OCI-LY7 (cell line): Measurements from ENCODE around the gene C8B. TPM values are rescaled to one million over a fixed set of nuclear protein-coding genes. Genes with fewer than 3 reads are reported as not detected.

Experiments used
- BruUV-seq: library from RNA; stranded (reverse); fragments of 400-500 nt; replicated peaks from 2 replicates; lab custom pipeline; 2021; lab: Mats Ljungman, UMichigan
- CTCF ChIA-PET: fragments of 300-600 bp; sonication (Branson Sonifier 250); formaldehyde crosslinking; loops from one replicate; lab custom pipeline; 2022; ENCODE audit warnings: antibody characterized with exemption; ENCODE audit not compliant: unreplicated experiment; lab: Charles Lee
- POLR2A ChIA-PET: fragments of 300-600 bp; sonication (Branson Sonifier 250); formaldehyde crosslinking; loops from one replicate; lab custom pipeline; 2022; ENCODE audit warnings: antibody characterized with exemption; lab: Charles Lee
- DNase-seq: peaks from one replicate; pipeline ENCODE4 v3.0.0-alpha.2; 2015; ENCODE audit warnings: low spot score
- H2AFZ ChIP-seq: fragments of 200-600 bp; sonication (generic), shearing (Covaris generic); 2 replicates; pipeline ENCODE4 v1.6.1; 2014; ENCODE audit warnings: mild to moderate bottlenecking, antibody characterized with exemption, low read length, moderate library complexity
- H3K27ac ChIP-seq: fragments of 200-600 bp; sonication (generic); 2 replicates; pipeline ENCODE4 v1.5.1; 2014; ENCODE audit warnings: mixed run types, low read depth, mild to moderate bottlenecking, moderate library complexity, low read length, inconsistent platforms; ENCODE audit not compliant: poor library complexity, severe bottlenecking
- H3K36me3 ChIP-seq: fragments of 200-600 bp; sonication (generic); 2 replicates; pipeline ENCODE4 v1.6.1; 2014; ENCODE audit warnings: mild to moderate bottlenecking, antibody characterized with exemption, low read length, moderate library complexity, mixed read lengths; ENCODE audit not compliant: insufficient read depth
- H3K4me1 ChIP-seq: fragments of 200-600 bp; sonication (generic); 2 replicates; pipeline ENCODE4 v1.5.1; 2014; ENCODE audit warnings: mild to moderate bottlenecking, low read length; ENCODE audit not compliant: insufficient read depth, poor library complexity, severe bottlenecking
- H3K4me2 ChIP-seq: fragments of 200-600 bp; sonication (generic); 2 replicates; pipeline ENCODE4 v1.6.1; 2014; ENCODE audit warnings: mild to moderate bottlenecking, low read length
- H3K4me3 ChIP-seq: fragments of 200-600 bp; sonication (generic); 2 replicates; pipeline ENCODE4 v1.5.1; 2014; ENCODE audit warnings: mild to moderate bottlenecking, low read depth, low read length; ENCODE audit not compliant: poor library complexity, severe bottlenecking
- H3K79me2 ChIP-seq: fragments of 200-600 bp; sonication (generic); 2 replicates; pipeline ENCODE4 v1.6.1; 2016; ENCODE audit warnings: low read depth, mild to moderate bottlenecking, low read length, moderate library complexity, mixed read lengths; ENCODE audit not compliant: insufficient read depth
- H3K9me2 ChIP-seq: fragments of 200-600 bp; sonication (generic); 2 replicates; pipeline ENCODE4 v1.6.1; 2016; ENCODE audit warnings: mild to moderate bottlenecking, low read length, mixed read lengths; ENCODE audit not compliant: insufficient read depth
- H3K9me3 ChIP-seq: fragments of 200-600 bp; sonication (generic); 2 replicates; pipeline ENCODE4 v1.6.1; 2014; ENCODE audit warnings: mild to moderate bottlenecking, mixed run types, low read length, mixed read lengths
- H4K20me1 ChIP-seq: fragments of 200-600 bp; sonication (generic); 2 replicates; pipeline ENCODE4 v1.6.1; 2014; ENCODE audit warnings: mild to moderate bottlenecking, antibody characterized with exemption, low read length, moderate library complexity, mixed read lengths; ENCODE audit not compliant: insufficient read depth
- CTCF ChIP-seq: fragments of 200-600 bp; sonication (generic); conservative IDR thresholded peaks from 2 replicates; pipeline ENCODE4 v1.5.1; 2014; ENCODE audit warnings: mild to moderate bottlenecking, antibody characterized with exemption, low read length, moderate library complexity, mixed read lengths
- EZH2phosphoT487 ChIP-seq: fragments of 200-600 bp; sonication (generic); IDR thresholded peaks from 2 replicates; pipeline ENCODE4 v1.6.1; 2018; ENCODE audit warnings: low read depth, borderline replicate concordance, mild to moderate bottlenecking, mixed run types, antibody characterized with exemption, low read length, moderate library complexity, mixed read lengths
- intact Hi-C: fragments of 100-400 bp; cut with micrococcal nuclease; formaldehyde crosslinking; loops from one replicate; pipeline ENCODE4 v1.10.0; 2022; ENCODE audit not compliant: unreplicated experiment
- total RNA-seq, 2 experiments: library from RNA; depleted of rRNA in 1 of 2; stranded (reverse); fragments of >200 nt in 1 of 2; shearing (Covaris generic) in 1 of 2; gene quantifications; 2 replicates each; pipeline ENCODE4 v1.2.3, GENCODE V29; 2014 to 2022

Gene C8B
- total RNA-seq, 2 experiments from 2014 or later = not detected

GRCh38 chr1:56961426-56961825 lies 4.4 kb downstream of the C8B start:
- Histone ChIP-seq H4K20me1 (no peaks in the 10 kb centered on the region), H3K36me3 (no peaks in the 10 kb centered on the region), H3K79me2 (no peaks in the 10 kb centered on the region), H3K9me3 (no peaks in the 10 kb centered on the region), H2AFZ (no peak overlapping the region), H3K27ac (no peak overlapping the region), H3K4me3 (no peak overlapping the region), H3K9me2 (no peaks in the 10 kb centered on the region), H3K4me1 (no peaks in the 10 kb centered on the region), H3K4me2 (no peak overlapping the region)
- no peak for DNase-seq
- POLR2A ChIA-PET = no interaction called here
- CTCF ChIA-PET = no interaction called here
- intact Hi-C loops = no loop called here
- BruUV-seq = no TSS peak
- TF ChIP-seq CTCF (no peak), EZH2phosphoT487 (no peak)

- no TSS peak for BruUV-seq
- H3K36me3 ChIP-seq = no peaks in the 10 kb centered on the region
- ChIA-PET POLR2A (no interaction called here), CTCF (no interaction called here)
- no peaks in the 10 kb centered on the region for H4K20me1 ChIP-seq
- H3K27ac ChIP-seq = no peak overlapping the region
- no peaks in the 10 kb centered on the region for H3K9me3 ChIP-seq
- H3K9me2 ChIP-seq = no peaks in the 10 kb centered on the region
- no peak overlapping the region for H3K4me2 ChIP-seq
- H3K4me3 ChIP-seq = no peak overlapping the region
- H2AFZ ChIP-seq = no peak overlapping the region
- H3K4me1 ChIP-seq = no peaks in the 10 kb centered on the region
- no peak for TF ChIP-seq CTCF
- intact Hi-C loops = no loop called here
- DNase-seq = no peak
- H3K79me2 ChIP-seq = no peaks in the 10 kb centered on the region
Observed at GRCh38 chr1:56958526-56958925, 7.3 kb downstream of the C8B start.

GRCh38 chr1:56957931-56958330 lies 7.9 kb downstream of the C8B start:
- H3K9me2 ChIP-seq = no peaks in the 10 kb centered on the region
- no TSS peak for BruUV-seq
- ChIA-PET POLR2A (no interaction called here), CTCF (no interaction called here)
- H3K4me1 ChIP-seq = no peaks in the 10 kb centered on the region
- no peak for DNase-seq
- H3K36me3 ChIP-seq = no peaks in the 10 kb centered on the region
- H3K4me3 ChIP-seq = no peak overlapping the region
- H2AFZ ChIP-seq = no peak overlapping the region
- H4K20me1 ChIP-seq = no peaks in the 10 kb centered on the region
- H3K4me2 ChIP-seq = no peak overlapping the region
- no peaks in the 10 kb centered on the region for H3K9me3 ChIP-seq
- TF ChIP-seq EZH2phosphoT487 = no peak
- TF ChIP-seq CTCF = no peak
- intact Hi-C loops = no loop called here
- H3K79me2 ChIP-seq = no peaks in the 10 kb centered on the region
- H3K27ac ChIP-seq = no peak overlapping the region
